ENCODE results near the gene HES6.

- TF ChIP-seq CTCF (IDR thresholded peaks at IDR 0.05; ENCODE audit: low read length) (no peak), EZH2 (optimal IDR thresholded peaks at IDR 0.05; ENCODE audit: low read depth, low read length) (no peak)
Measured at GRCh38 chr2:238286095-238286494, 46.3 kb upstream of the HES6 start.

Data from MM.1S (cell line).